PC-9 (cell line): Measurements from ENCODE around the gene RSAD1. TPM values are rescaled to one million over a fixed set of nuclear protein-coding genes. Genes with fewer than 3 reads are reported as not detected.

Source experiments
- Bru-seq: library from RNA; stranded (reverse); fragments of 400-500 nt; gene quantifications from one replicate; lab custom pipeline; 2021; lab: Mats Ljungman, UMichigan
- BruChase-seq, 2 experiments: library from RNA; stranded (reverse); fragments of 400-500 nt; gene quantifications; one replicate each; lab custom pipeline; 2021; lab: Mats Ljungman, UMichigan
- BruUV-seq: library from RNA; stranded (reverse); fragments of 400-500 nt; replicated peaks from 2 replicates; lab custom pipeline; 2021; lab: Mats Ljungman, UMichigan
- CTCF ChIA-PET: fragments of 300-600 bp; sonication (Branson Sonifier 250); formaldehyde crosslinking; loops from one replicate; lab custom pipeline; 2022; ENCODE audit warnings: antibody characterized with exemption; lab: Charles Lee
- POLR2A ChIA-PET: fragments of 300-600 bp; sonication (Branson Sonifier 250); formaldehyde crosslinking; loops from one replicate; lab custom pipeline; 2022; ENCODE audit warnings: antibody characterized with exemption; ENCODE audit not compliant: unreplicated experiment; lab: Charles Lee
- DNase-seq, 2 experiments: peaks; one replicate each; pipeline versions ENCODE4 v3.0.0 to v3.0.0-alpha.2; 2015 to 2022; ENCODE audit warnings: mixed read lengths in 1 of 2
- H2AFZ ChIP-seq: fragments of 200-600 bp; sonication (generic); 2 replicates; pipeline ENCODE4 v1.8.1; 2017; ENCODE audit warnings: antibody characterized with exemption
- H3F3A ChIP-seq: fragments of 200-600 bp; sonication (generic); 2 replicates; pipeline ENCODE4 v1.8.1; 2017; ENCODE audit warnings: antibody characterized with exemption, mild to moderate bottlenecking, low read depth; ENCODE audit not compliant: insufficient read depth
- H3K27ac ChIP-seq: fragments of 200-600 bp; sonication (generic); 2 replicates; pipeline ENCODE4 v1.6.1; 2016; ENCODE audit warnings: mixed run types
- H3K27me3 ChIP-seq: fragments of 200-600 bp; sonication (generic); 2 replicates; pipeline ENCODE4 v1.6.1; 2016; ENCODE audit warnings: low read depth, mixed run types; ENCODE audit not compliant: insufficient read depth
- H3K36me3 ChIP-seq: fragments of 200-600 bp; sonication (generic); 2 replicates; pipeline ENCODE4 v1.6.1; 2016; ENCODE audit warnings: low read depth, mixed run types
- H3K4me1 ChIP-seq: fragments of 200-600 bp; sonication (generic); replicated peaks from 2 replicates; pipeline ENCODE4 v1.6.1; 2016; ENCODE audit warnings: mixed run types; ENCODE audit not compliant: insufficient read depth
- H3K4me2 ChIP-seq: fragments of 200-600 bp; sonication (generic); 2 replicates; pipeline ENCODE4 v1.6.1; 2017; ENCODE audit warnings: mixed run types
- H3K4me3 ChIP-seq: fragments of 200-600 bp; sonication (generic); 2 replicates; pipeline ENCODE4 v1.6.1; 2016; ENCODE audit warnings: mixed run types
- H3K79me2 ChIP-seq: fragments of 200-600 bp; sonication (generic); 2 replicates; pipeline ENCODE4 v1.6.1; 2017; ENCODE audit warnings: low read depth, mixed run types
- H3K9me2 ChIP-seq: fragments of 200-600 bp; sonication (generic); 2 replicates; pipeline ENCODE4 v1.8.1; 2017; ENCODE audit warnings: mild to moderate bottlenecking; ENCODE audit not compliant: insufficient read depth
- H3K9me3 ChIP-seq: fragments of 200-600 bp; sonication (generic); 2 replicates; pipeline ENCODE4 v1.8.1; 2016; ENCODE audit warnings: low read depth; ENCODE audit not compliant: insufficient read depth
- H4K20me1 ChIP-seq: fragments of 200-600 bp; sonication (generic); 2 replicates; pipeline ENCODE4 v1.8.1; 2017; ENCODE audit not compliant: insufficient read depth
- CTCF ChIP-seq: fragments of 200-600 bp; sonication (generic); conservative IDR thresholded peaks from 2 replicates; pipeline ENCODE4 v1.6.1; 2017; ENCODE audit warnings: mixed run types, antibody characterized with exemption, mild to moderate bottlenecking, moderate library complexity
- EZH2 ChIP-seq: fragments of 200-600 bp; sonication (generic); IDR thresholded peaks from 2 replicates; pipeline ENCODE4 v1.8.0; 2017; ENCODE audit warnings: antibody characterized with exemption, low read depth
- intact Hi-C: fragments of 100-400 bp; cut with micrococcal nuclease; formaldehyde crosslinking; loops from one replicate; pipeline ENCODE4 v1.10.0; 2022; ENCODE audit not compliant: unreplicated experiment
- long read RNA-seq: library from polyadenylated mRNA; stranded (forward); transcript quantifications from one replicate; pipeline ENCODE4 v2.0.0, GENCODE V29; 2022
- total RNA-seq: library from RNA; stranded (reverse); gene quantifications from 2 replicates; pipeline ENCODE4 v1.2.3, GENCODE V29; 2021

Gene RSAD1
- total RNA-seq, result 14.8 and 15.1 TPM in 2 replicates
- percentile 50 among the genes with signal in this experiment for Bru-seq, nascent RNA
- percentile 66 among the genes with signal in this experiment for BruChase-seq, experiment 1, labeled RNA remaining after a 2-hour chase
- percentile 68 among the genes with signal in this experiment for BruChase-seq, experiment 2, labeled RNA remaining after a 6-hour chase
- long read RNA-seq, partial matches to known transcripts, result 2 of 10 reads
- long read RNA-seq, other reads (novel, unspliced or antisense), result 4 of 10 reads

- H2AFZ ChIP-seq, result peak within 1 kb of the TSS; percentile 83
- TF ChIP-seq EZH2, result no peak
- peak; percentile 83 for TF ChIP-seq CTCF
- H3K27me3 ChIP-seq, result no peaks in the 10 kb centered on the region
- peak within 1 kb of the TSS; percentile 54 for H3K27ac ChIP-seq
- BruUV-seq, result TSS peak; percentile 10
- peak within 1 kb of the TSS; percentile 86 for H3K4me3 ChIP-seq
- H3K4me1 ChIP-seq, result peaks cover 32% of the 10 kb centered on the region
- H3K9me2 ChIP-seq, result no peaks in the 10 kb centered on the region
- H3K9me3 ChIP-seq, result no peaks in the 10 kb centered on the region
- 0 out of 2 replicates have a peak, but pooled peaks cover 2% of the 10 kb centered on the region for H3K36me3 ChIP-seq
- ChIA-PET POLR2A (interaction anchor here (0.6 kb wide), 2 partner anchors 149 to 163 kb away, joined by 3 to 11 read pairs; no protein-coding TSS in a partner anchor), CTCF (interaction anchor here (0.5 to 1.8 kb wide), 14 partner anchors 9 to 458 kb away, joined by 3 to 17 read pairs (median 4); partner anchors contain the start of gene LRRC59)
- intact Hi-C loops, result loop anchor here (1.0 to 10.0 kb wide), 8 partner anchors 54 to 384 kb away; partner anchors contain the start of genes LRRC59, PDK2 and TMEM92
- H3K79me2 ChIP-seq, result peaks cover 16% of the 10 kb centered on the region
- DNase-seq, result peak; percentile 81 to 93
- H4K20me1 ChIP-seq, result no peaks in the 10 kb centered on the region; the same call in 1 of the 2 replicates
- peaks cover 57% of the 10 kb centered on the region for H3F3A ChIP-seq
- H3K4me2 ChIP-seq, result peak within 1 kb of the TSS; percentile 79
Observed at GRCh38 chr17:50478391-50479381, at the start of gene RSAD1. RSAD1 (plus strand) TSS chr17:50478860; CDS start chr17:50478885, 25 bp downstream.

- H3K27me3 ChIP-seq, result no peaks in the 10 kb centered on the region
- H2AFZ ChIP-seq, result no peak overlapping the region
- BruUV-seq, result no TSS peak
- peaks cover 14% of the 10 kb centered on the region for H3K36me3 ChIP-seq
- H3K4me2 ChIP-seq, result peak overlapping the region; percentile 7; the same call in 1 of the 2 replicates
- ChIA-PET POLR2A (no interaction called here), CTCF (no interaction called here)
- no peak overlapping the region for H3K4me3 ChIP-seq
- no peaks in the 10 kb centered on the region for H3K9me3 ChIP-seq
- peaks cover 58% of the 10 kb centered on the region for H3K4me1 ChIP-seq
- DNase-seq, result no peak
- TF ChIP-seq EZH2 (no peak), CTCF (no peak)
- H3F3A ChIP-seq, result peaks cover 37% of the 10 kb centered on the region
- peaks cover 19% of the 10 kb centered on the region for H4K20me1 ChIP-seq
- no peak overlapping the region for H3K27ac ChIP-seq
- H3K9me2 ChIP-seq, result no peaks in the 10 kb centered on the region
- peaks cover 83% of the 10 kb centered on the region for H3K79me2 ChIP-seq
- intact Hi-C loops, result no loop called here
Observed at GRCh38 chr17:50429793-50430192, 48.9 kb upstream of the RSAD1 start.
